ENCODE measurements around the gene PKLR.

- TF ChIP-seq, protein P1, sequence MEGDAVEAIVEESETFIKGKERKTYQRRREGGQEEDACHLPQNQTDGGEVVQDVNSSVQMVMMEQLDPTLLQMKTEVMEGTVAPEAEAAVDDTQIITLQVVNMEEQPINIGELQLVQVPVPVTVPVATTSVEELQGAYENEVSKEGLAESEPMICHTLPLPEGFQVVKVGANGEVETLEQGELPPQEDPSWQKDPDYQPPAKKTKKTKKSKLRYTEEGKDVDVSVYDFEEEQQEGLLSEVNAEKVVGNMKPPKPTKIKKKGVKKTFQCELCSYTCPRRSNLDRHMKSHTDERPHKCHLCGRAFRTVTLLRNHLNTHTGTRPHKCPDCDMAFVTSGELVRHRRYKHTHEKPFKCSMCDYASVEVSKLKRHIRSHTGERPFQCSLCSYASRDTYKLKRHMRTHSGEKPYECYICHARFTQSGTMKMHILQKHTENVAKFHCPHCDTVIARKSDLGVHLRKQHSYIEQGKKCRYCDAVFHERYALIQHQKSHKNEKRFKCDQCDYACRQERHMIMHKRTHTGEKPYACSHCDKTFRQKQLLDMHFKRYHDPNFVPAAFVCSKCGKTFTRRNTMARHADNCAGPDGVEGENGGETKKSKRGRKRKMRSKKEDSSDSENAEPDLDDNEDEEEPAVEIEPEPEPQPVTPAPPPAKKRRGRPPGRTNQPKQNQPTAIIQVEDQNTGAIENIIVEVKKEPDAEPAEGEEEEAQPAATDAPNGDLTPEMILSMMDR (IDR thresholded peaks at IDR 0.05), result no peak
- no peak for TF ChIP-seq POLR2A (IDR thresholded peaks at IDR 0.05)
These were observed 32.6 kb downstream of the PKLR start for GRCh38 chr1:155268630-155269029.

Measured in lower leg skin (tissue), 3 donors.